Fibroblast of lung (primary cell): ENCODE data around the gene TMC2. TPM values are rescaled to one million over a fixed set of nuclear protein-coding genes. Genes with fewer than 3 reads are reported as not detected.
"Not testable (repeated sequence)": the region's sequence is repeated elsewhere in the genome, so short reads cannot be mapped to it uniquely, and the experiment has no call there.

Source experiments
- DNase-seq, 2 donors: peaks; one replicate each; pipeline versions ENCODE4 v3.0.0 to v3.0.0-alpha.2; 2010; ENCODE audit warnings: low read depth in 2 of 2
- H2AFZ ChIP-seq: 2 replicates; pipeline ENCODE4 v1.5.1; 2012; ENCODE audit warnings: low read length, control low read depth, inconsistent platforms
- H3K27ac ChIP-seq: 2 replicates; pipeline ENCODE4 v1.5.1; 2011; ENCODE audit warnings: low read length, control low read depth; ENCODE audit not compliant: insufficient read depth
- H3K27me3 ChIP-seq: 2 replicates; pipeline ENCODE4 v1.5.1; 2011; ENCODE audit warnings: mild to moderate bottlenecking, low read length; ENCODE audit not compliant: control insufficient read depth, insufficient read depth
- H3K36me3 ChIP-seq: 2 replicates; pipeline ENCODE4 v1.5.1; 2011; ENCODE audit warnings: low read length; ENCODE audit not compliant: control insufficient read depth, insufficient read depth
- H3K4me1 ChIP-seq: 2 replicates; pipeline ENCODE4 v1.5.1; 2011; ENCODE audit warnings: low read length; ENCODE audit not compliant: control insufficient read depth, insufficient read depth; ENCODE audit errors: extremely low read depth
- H3K4me2 ChIP-seq: 2 replicates; pipeline ENCODE4 v1.5.1; 2011; ENCODE audit warnings: low read length, control low read depth; ENCODE audit not compliant: insufficient read depth; ENCODE audit errors: extremely low read depth
- H3K4me3 ChIP-seq, 4 experiments: fragments of 200-600 bp in 1 of 4; sonication (generic) in 1 of 4; replicated peaks in 1 of 4; 2 replicates each; pipeline ENCODE4 v1.5.1; 2011 to 2016; ENCODE audit warnings: low read length in 4 of 4, low read depth in 3 of 4, mild to moderate bottlenecking in 3 of 4, control low read depth in 2 of 4, inconsistent platforms in 1 of 4, mixed read lengths in 1 of 4; ENCODE audit not compliant: insufficient read depth in 1 of 4; ENCODE audit errors: control extremely low read depth in 1 of 4
- H3K79me2 ChIP-seq: 2 replicates; pipeline ENCODE4 v1.5.1; 2012; ENCODE audit warnings: mild to moderate bottlenecking, low read length, inconsistent platforms; ENCODE audit not compliant: control insufficient read depth, insufficient read depth
- H3K9ac ChIP-seq: 2 replicates; pipeline ENCODE4 v1.5.1; 2011; ENCODE audit warnings: mild to moderate bottlenecking, low read length, control low read depth; ENCODE audit not compliant: insufficient read depth
- H3K9me3 ChIP-seq: 2 replicates; pipeline ENCODE4 v1.5.1; 2012; ENCODE audit warnings: low read depth, low read length; ENCODE audit not compliant: control insufficient read depth, insufficient read depth
- H4K20me1 ChIP-seq: 2 replicates; pipeline ENCODE4 v1.5.1; 2011; ENCODE audit warnings: low read length; ENCODE audit not compliant: control insufficient read depth, insufficient read depth; ENCODE audit errors: extremely low read depth
- CTCF ChIP-seq, 2 donors: IDR thresholded peaks in 1 of 2; conservative IDR thresholded peaks in 1 of 2; 1 replicate in 1 of 2; 2 replicates in 1 of 2; pipeline ENCODE4 v1.5.1; 2011 to 2012; ENCODE audit warnings: low read length in 2 of 2, control low read depth in 1 of 2, inconsistent platforms in 1 of 2, low read depth in 1 of 2, mild to moderate bottlenecking in 1 of 2
- EZH2 ChIP-seq: IDR thresholded peaks from 2 replicates; pipeline ENCODE4 v1.5.1; 2012; ENCODE audit warnings: low read length, control low read depth, mild to moderate bottlenecking; ENCODE audit errors: missing control alignments
- polyA plus RNA-seq, 2 donors: library from polyadenylated mRNA; depleted of rRNA in 1 of 2; stranded (reverse) in 1 of 2; unstranded in 1 of 2; fragments of >200 nt; gene quantifications; 2 replicates each; pipeline ENCODE4 v1.2.1, GENCODE V29; 2011 to 2012; ENCODE audit warnings: missing spikeins in 1 of 2
- total RNA-seq: library from RNA; depleted of rRNA; stranded (reverse); fragments of >200 nt; gene quantifications from 2 replicates; pipeline ENCODE4 v1.2.1, GENCODE V29; 2014

Gene TMC2
- total and polyA plus RNA-seq, 2 donors (not counting 1 experiment from before 2014, with no cell fraction given): under 0.01 TPM; not detected in 1

GRCh38 chr20:2519115-2519809 is 17.1 kb upstream of the TMC2 start:
- Histone ChIP-seq H3K4me1 (peaks cover 7% of the 10 kb centered on the region), H3K4me2 (peak overlapping the region; percentile 30), H3K27me3 (no peaks in the 10 kb centered on the region), H3K27ac (peak overlapping the region; percentile 18), H3K79me2 (no peaks in the 10 kb centered on the region), H3K4me3 (no peak overlapping the region), H2AFZ (no peak overlapping the region), H3K36me3 (no peaks in the 10 kb centered on the region), H3K9me3 (no peaks in the 10 kb centered on the region), H3K9ac (no peak overlapping the region), H4K20me1 (no peaks in the 10 kb centered on the region)
- TF ChIP-seq EZH2 (no peak), CTCF (conservative IDR thresholded peaks at IDR 0.05 in 1 of 2, IDR thresholded peaks at IDR 0.05 in 1 of 2; ENCODE audit: low read depth in 1 of 2, low read length in 2 of 2) (no peak)
- peak in 1 of 2 donors; percentile 83 for DNase-seq

GRCh38 chr20:2520617-2521016 is 15.8 kb upstream of the TMC2 start:
- DNase-seq: no peak
- no peak overlapping the region for H3K4me2 ChIP-seq
- H3K79me2 ChIP-seq: no peaks in the 10 kb centered on the region
- no peak overlapping the region for H2AFZ ChIP-seq
- H4K20me1 ChIP-seq: no peaks in the 10 kb centered on the region
- no peaks in the 10 kb centered on the region for H3K36me3 ChIP-seq
- H3K9me3 ChIP-seq: no peaks in the 10 kb centered on the region
- no peaks in the 10 kb centered on the region for H3K27me3 ChIP-seq
- peaks cover 7% of the 10 kb centered on the region for H3K4me1 ChIP-seq
- no peak overlapping the region for H3K27ac ChIP-seq
- H3K4me3 ChIP-seq: no peak overlapping the region
- H3K9ac ChIP-seq: no peak overlapping the region
- TF ChIP-seq EZH2: no peak
- TF ChIP-seq CTCF (conservative IDR thresholded peaks at IDR 0.05 in 1 of 2, IDR thresholded peaks at IDR 0.05 in 1 of 2; ENCODE audit: low read depth in 1 of 2, low read length in 2 of 2): no peak

- no peak overlapping the region for H3K4me3 ChIP-seq
- H4K20me1 ChIP-seq: no peaks in the 10 kb centered on the region
- H3K4me1 ChIP-seq: peaks cover 7% of the 10 kb centered on the region
- no peaks in the 10 kb centered on the region for H3K36me3 ChIP-seq
- H3K9me3 ChIP-seq: no peaks in the 10 kb centered on the region
- no peaks in the 10 kb centered on the region for H3K79me2 ChIP-seq
- peak; percentile 34 to 55 for DNase-seq
- H3K9ac ChIP-seq: no peak overlapping the region
- H3K27ac ChIP-seq: no peak overlapping the region
- H3K4me2 ChIP-seq: no peak overlapping the region
- TF ChIP-seq EZH2: no peak
- TF ChIP-seq CTCF (conservative IDR thresholded peaks at IDR 0.05 in 1 of 2, IDR thresholded peaks at IDR 0.05 in 1 of 2; ENCODE audit: low read depth in 1 of 2, low read length in 2 of 2): peak; percentile 80 to 94
- no peaks in the 10 kb centered on the region for H3K27me3 ChIP-seq
- peak overlapping the region; percentile 42 for H2AFZ ChIP-seq
These were observed 14.7 kb upstream of the TMC2 start for GRCh38 chr20:2521369-2522305.

GRCh38 chr20:2522826-2523429 is 13.4 kb upstream of the TMC2 start:
- H3K4me1 ChIP-seq, DNase-seq, H3K27me3 ChIP-seq, H4K20me1 ChIP-seq, H3K4me3 ChIP-seq, H3K9ac ChIP-seq, H2AFZ ChIP-seq, H3K4me2 ChIP-seq, H3K9me3 ChIP-seq, H3K79me2 ChIP-seq, H3K36me3 ChIP-seq, H3K27ac ChIP-seq: not testable (repeated sequence)
